ENCODE measurements around the gene ZBTB8OS.

GRCh38 chr1:32611859-32612188 is 38.5 kb downstream of the ZBTB8OS start:
- no peak for TF ChIP-seq SP1 (IDR thresholded peaks at IDR 0.05)
- TF ChIP-seq, protein P1, sequence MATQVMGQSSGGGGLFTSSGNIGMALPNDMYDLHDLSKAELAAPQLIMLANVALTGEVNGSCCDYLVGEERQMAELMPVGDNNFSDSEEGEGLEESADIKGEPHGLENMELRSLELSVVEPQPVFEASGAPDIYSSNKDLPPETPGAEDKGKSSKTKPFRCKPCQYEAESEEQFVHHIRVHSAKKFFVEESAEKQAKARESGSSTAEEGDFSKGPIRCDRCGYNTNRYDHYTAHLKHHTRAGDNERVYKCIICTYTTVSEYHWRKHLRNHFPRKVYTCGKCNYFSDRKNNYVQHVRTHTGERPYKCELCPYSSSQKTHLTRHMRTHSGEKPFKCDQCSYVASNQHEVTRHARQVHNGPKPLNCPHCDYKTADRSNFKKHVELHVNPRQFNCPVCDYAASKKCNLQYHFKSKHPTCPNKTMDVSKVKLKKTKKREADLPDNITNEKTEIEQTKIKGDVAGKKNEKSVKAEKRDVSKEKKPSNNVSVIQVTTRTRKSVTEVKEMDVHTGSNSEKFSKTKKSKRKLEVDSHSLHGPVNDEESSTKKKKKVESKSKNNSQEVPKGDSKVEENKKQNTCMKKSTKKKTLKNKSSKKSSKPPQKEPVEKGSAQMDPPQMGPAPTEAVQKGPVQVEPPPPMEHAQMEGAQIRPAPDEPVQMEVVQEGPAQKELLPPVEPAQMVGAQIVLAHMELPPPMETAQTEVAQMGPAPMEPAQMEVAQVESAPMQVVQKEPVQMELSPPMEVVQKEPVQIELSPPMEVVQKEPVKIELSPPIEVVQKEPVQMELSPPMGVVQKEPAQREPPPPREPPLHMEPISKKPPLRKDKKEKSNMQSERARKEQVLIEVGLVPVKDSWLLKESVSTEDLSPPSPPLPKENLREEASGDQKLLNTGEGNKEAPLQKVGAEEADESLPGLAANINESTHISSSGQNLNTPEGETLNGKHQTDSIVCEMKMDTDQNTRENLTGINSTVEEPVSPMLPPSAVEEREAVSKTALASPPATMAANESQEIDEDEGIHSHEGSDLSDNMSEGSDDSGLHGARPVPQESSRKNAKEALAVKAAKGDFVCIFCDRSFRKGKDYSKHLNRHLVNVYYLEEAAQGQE (IDR thresholded peaks at IDR 0.05) = no peak
